T-helper 1 cell treated with Interleukin-12 subunit alpha and Interleukin-12 subunit beta and Interleukin-4 antibody, amounts not matched to agents 30 μg/mL and 1 μg/mL, for 36 hours (primary cell): ENCODE results near the gene CRAT.

Source experiments
- H3K27ac Mint-ChIP-seq: one replicate; pipeline ENCODE4 v1.8.0; 2021; ENCODE audit warnings: mild to moderate bottlenecking, mixed read lengths
- H3K27me3 Mint-ChIP-seq: one replicate; pipeline ENCODE4 v1.8.0; 2021; ENCODE audit warnings: low read depth, mixed read lengths
- H3K36me3 Mint-ChIP-seq: one replicate; pipeline ENCODE4 v1.8.0; 2021; ENCODE audit warnings: low read depth, mixed read lengths
- H3K4me1 Mint-ChIP-seq: one replicate; pipeline ENCODE4 v1.8.0; 2021; ENCODE audit warnings: low read depth, mixed read lengths
- H3K4me3 Mint-ChIP-seq: one replicate; pipeline ENCODE4 v1.8.0; 2021; ENCODE audit warnings: mild to moderate bottlenecking, moderate library complexity, mixed read lengths
- H3K9me3 Mint-ChIP-seq: one replicate; pipeline ENCODE4 v1.8.0; 2021; ENCODE audit warnings: mixed read lengths

Gene CRAT

GRCh38 chr9:129110740-129111527 lies at the start of gene CRAT, which contains the start of gene PTPA:
TSS of gene CRAT (minus strand) at chr9:129110793. CDS start at chr9:129110509, 284 bp downstream.
TSS of gene PTPA (plus strand) at chr9:129111415. CDS start at chr9:129111601, 186 bp downstream.
- H3K4me3 Mint-ChIP-seq = peak within 1 kb of the TSS; percentile 93
- peak within 1 kb of the TSS; percentile 94 for H3K27ac Mint-ChIP-seq
- H3K27me3 Mint-ChIP-seq = no peaks in the 10 kb centered on the region
- no peaks in the 10 kb centered on the region for H3K9me3 Mint-ChIP-seq
- no peaks in the 10 kb centered on the region for H3K36me3 Mint-ChIP-seq
- peaks cover 20% of the 10 kb centered on the region for H3K4me1 Mint-ChIP-seq

- Mint-ChIP-seq H3K27ac (no peak overlapping the region), H3K36me3 (peaks cover 3% of the 10 kb centered on the region), H3K27me3 (no peaks in the 10 kb centered on the region), H3K9me3 (no peaks in the 10 kb centered on the region), H3K4me3 (no peak overlapping the region), H3K4me1 (no peaks in the 10 kb centered on the region)
These were observed 45.6 kb upstream of the CRAT start for GRCh38 chr9:129156163-129156562.

GRCh38 chr9:129154866-129155477 lies 44.4 kb upstream of the CRAT start:
- Mint-ChIP-seq H3K4me1 (no peaks in the 10 kb centered on the region), H3K27me3 (no peaks in the 10 kb centered on the region)

GRCh38 chr9:129151469-129151868 lies 40.9 kb upstream of the CRAT start:
- Mint-ChIP-seq H3K4me3 (no peak overlapping the region), H3K27me3 (no peaks in the 10 kb centered on the region), H3K4me1 (peaks cover 4% of the 10 kb centered on the region), H3K9me3 (no peaks in the 10 kb centered on the region), H3K27ac (no peak overlapping the region), H3K36me3 (peaks cover 7% of the 10 kb centered on the region)

More at GRCh38 chr9:129154866-129155477, 44.4 kb upstream of the CRAT start:
- H3K36me3 Mint-ChIP-seq = peaks cover 7% of the 10 kb centered on the region
- no peak overlapping the region for H3K27ac Mint-ChIP-seq
- no peaks in the 10 kb centered on the region for H3K9me3 Mint-ChIP-seq
- no peak overlapping the region for H3K4me3 Mint-ChIP-seq

- H3K4me3 Mint-ChIP-seq = no peak overlapping the region
- no peaks in the 10 kb centered on the region for H3K27me3 Mint-ChIP-seq
- H3K9me3 Mint-ChIP-seq = no peaks in the 10 kb centered on the region
- H3K36me3 Mint-ChIP-seq = peaks cover 7% of the 10 kb centered on the region
- H3K4me1 Mint-ChIP-seq = peaks cover 4% of the 10 kb centered on the region
- no peak overlapping the region for H3K27ac Mint-ChIP-seq
These were observed 40.1 kb upstream of the CRAT start for GRCh38 chr9:129150672-129151211.

GRCh38 chr9:129150122-129150521 lies 39.5 kb upstream of the CRAT start:
- Mint-ChIP-seq H3K4me1 (peaks cover 4% of the 10 kb centered on the region), H3K36me3 (peaks cover 7% of the 10 kb centered on the region), H3K27ac (peak overlapping the region; percentile 18), H3K9me3 (no peaks in the 10 kb centered on the region), H3K27me3 (no peaks in the 10 kb centered on the region), H3K4me3 (no peak overlapping the region)

- Mint-ChIP-seq H3K27ac (peak overlapping the region; percentile 34), H3K36me3 (peaks cover 7% of the 10 kb centered on the region), H3K4me1 (peaks cover 4% of the 10 kb centered on the region), H3K4me3 (no peak overlapping the region), H3K9me3 (no peaks in the 10 kb centered on the region), H3K27me3 (no peaks in the 10 kb centered on the region)
These were observed 38.8 kb upstream of the CRAT start for GRCh38 chr9:129149442-129149841.

GRCh38 chr9:129148463-129149204 lies 38.0 kb upstream of the CRAT start:
- no peaks in the 10 kb centered on the region for H3K27me3 Mint-ChIP-seq
- no peaks in the 10 kb centered on the region for H3K9me3 Mint-ChIP-seq
- no peak overlapping the region for H3K27ac Mint-ChIP-seq
- H3K4me3 Mint-ChIP-seq = no peak overlapping the region
- peaks cover 4% of the 10 kb centered on the region for H3K4me1 Mint-ChIP-seq
- peaks cover 13% of the 10 kb centered on the region for H3K36me3 Mint-ChIP-seq

GRCh38 chr9:129146441-129146941 lies 35.9 kb upstream of the CRAT start:
- no peak overlapping the region for H3K4me3 Mint-ChIP-seq

GRCh38 chr9:129145841-129146292 lies 35.3 kb upstream of the CRAT start:
- H3K9me3 Mint-ChIP-seq = no peaks in the 10 kb centered on the region
- H3K27me3 Mint-ChIP-seq = no peaks in the 10 kb centered on the region
- peaks cover 14% of the 10 kb centered on the region for H3K36me3 Mint-ChIP-seq

More at GRCh38 chr9:129146441-129146941, 35.9 kb upstream of the CRAT start:
- Mint-ChIP-seq H3K9me3 (no peaks in the 10 kb centered on the region), H3K27ac (no peak overlapping the region), H3K27me3 (no peaks in the 10 kb centered on the region), H3K36me3 (peaks cover 17% of the 10 kb centered on the region), H3K4me1 (peaks cover 14% of the 10 kb centered on the region)

GRCh38 chr9:129145316-129145715 lies 34.7 kb upstream of the CRAT start:
- H3K4me3 Mint-ChIP-seq = no peak overlapping the region
- H3K27me3 Mint-ChIP-seq = no peaks in the 10 kb centered on the region
- peaks cover 11% of the 10 kb centered on the region for H3K36me3 Mint-ChIP-seq
- H3K27ac Mint-ChIP-seq = no peak overlapping the region
- peaks cover 23% of the 10 kb centered on the region for H3K4me1 Mint-ChIP-seq
- no peaks in the 10 kb centered on the region for H3K9me3 Mint-ChIP-seq

More at GRCh38 chr9:129145841-129146292, 35.3 kb upstream of the CRAT start:
- H3K27ac Mint-ChIP-seq = no peak overlapping the region
- H3K4me1 Mint-ChIP-seq = peaks cover 20% of the 10 kb centered on the region
- H3K4me3 Mint-ChIP-seq = no peak overlapping the region

GRCh38 chr9:129143031-129143927 lies 32.7 kb upstream of the CRAT start:
- Mint-ChIP-seq H3K9me3 (no peaks in the 10 kb centered on the region), H3K27me3 (no peaks in the 10 kb centered on the region), H3K36me3 (peaks cover 11% of the 10 kb centered on the region), H3K4me1 (peaks cover 30% of the 10 kb centered on the region), H3K4me3 (peak overlapping the region; percentile 40), H3K27ac (peak overlapping the region; percentile 74)

- Mint-ChIP-seq H3K27ac (peak overlapping the region; percentile 74), H3K36me3 (peaks cover 13% of the 10 kb centered on the region), H3K4me3 (no peak overlapping the region), H3K27me3 (no peaks in the 10 kb centered on the region), H3K9me3 (no peaks in the 10 kb centered on the region), H3K4me1 (peaks cover 30% of the 10 kb centered on the region)
These were observed 31.7 kb upstream of the CRAT start for GRCh38 chr9:129142138-129142935.
